ENCODE measurements around the gene TANC1. TPM values are rescaled to one million over a fixed set of nuclear protein-coding genes. Genes with fewer than 3 reads are reported as not detected.

TANC1 gene
- total RNA-seq, 1 donor from 2014 or later: 45.0 TPM

- Histone ChIP-seq H3K27me3 (ENCODE audit: insufficient read depth, low read length) (no peaks in the 10 kb centered on the region), H3K9me3 (ENCODE audit: insufficient read depth, low read depth, low read length) (no peaks in the 10 kb centered on the region), H2AFZ (ENCODE audit: low read depth, low read length) (no peak overlapping the region), H3K4me2 (ENCODE audit: low read length) (no peak overlapping the region), H3K9ac (ENCODE audit: low read length) (no peak overlapping the region), H3K27ac (ENCODE audit: low read depth, low read length) (no peak overlapping the region), H3K36me3 (ENCODE audit: insufficient read depth, low read length) (peaks cover 8% of the 10 kb centered on the region), H3K4me1 (ENCODE audit: insufficient read depth, low read length) (peaks cover 29% of the 10 kb centered on the region), H3K79me2 (ENCODE audit: insufficient read depth, low read length) (peaks cover 7% of the 10 kb centered on the region), H3K4me3 (ENCODE audit: insufficient read depth, low read depth, low read length) (no peak overlapping the region), H4K20me1 (ENCODE audit: insufficient read depth, low read length) (peaks cover 10% of the 10 kb centered on the region)
- DNase-seq (ENCODE audit: low read depth): no peak
- no peak for FAIRE-seq
- peaks cover 12% of the 10 kb centered on the region for H3K4me1 Mint-ChIP-seq (ENCODE audit: low read depth, unreplicated experiment)
- H3K36me3 Mint-ChIP-seq (ENCODE audit: low read depth, unreplicated experiment): peaks cover 54% of the 10 kb centered on the region
- no peak overlapping the region for H3K4me3 Mint-ChIP-seq (ENCODE audit: unreplicated experiment)
- H3K27me3 Mint-ChIP-seq (ENCODE audit: low read depth, unreplicated experiment): no peaks in the 10 kb centered on the region
- no peak overlapping the region for H3K27ac Mint-ChIP-seq (ENCODE audit: unreplicated experiment)
- H3K9me3 Mint-ChIP-seq (ENCODE audit: unreplicated experiment): no peaks in the 10 kb centered on the region
- TF ChIP-seq EZH2 (IDR thresholded peaks at IDR 0.05; ENCODE audit: insufficient read depth, low read length) (no peak), CTCF (IDR thresholded peaks at IDR 0.05; ENCODE audit: insufficient read depth, low read depth, low read length) (no peak)
Measured at GRCh38 chr2:159183346-159183745, 214.9 kb downstream of the TANC1 start.

- no peak overlapping the region for H3K27ac Mint-ChIP-seq (ENCODE audit: unreplicated experiment)
- DNase-seq (ENCODE audit: low read depth): peak; percentile 99
- Histone ChIP-seq H3K27me3 (ENCODE audit: insufficient read depth, low read length) (no peaks in the 10 kb centered on the region), H3K36me3 (ENCODE audit: insufficient read depth, low read length) (no peaks in the 10 kb centered on the region), H4K20me1 (ENCODE audit: insufficient read depth, low read length) (peaks cover 5% of the 10 kb centered on the region), H2AFZ (ENCODE audit: low read depth, low read length) (no peak overlapping the region), H3K9ac (ENCODE audit: low read length) (peak overlapping the region; percentile 63), H3K79me2 (ENCODE audit: insufficient read depth, low read length) (peaks cover 13% of the 10 kb centered on the region), H3K4me1 (ENCODE audit: insufficient read depth, low read length) (peaks cover 29% of the 10 kb centered on the region), H3K9me3 (ENCODE audit: insufficient read depth, low read depth, low read length) (no peaks in the 10 kb centered on the region), H3K4me3 (ENCODE audit: insufficient read depth, low read depth, low read length) (peak overlapping the region; percentile 12), H3K4me2 (ENCODE audit: low read length) (peak overlapping the region; percentile 71), H3K27ac (ENCODE audit: low read depth, low read length) (peak overlapping the region; percentile 81)
- H3K4me3 Mint-ChIP-seq (ENCODE audit: unreplicated experiment): no peak overlapping the region
- H3K27me3 Mint-ChIP-seq (ENCODE audit: low read depth, unreplicated experiment): no peaks in the 10 kb centered on the region
- no peak for FAIRE-seq
- H3K9me3 Mint-ChIP-seq (ENCODE audit: unreplicated experiment): no peaks in the 10 kb centered on the region
- peaks cover 47% of the 10 kb centered on the region for H3K36me3 Mint-ChIP-seq (ENCODE audit: low read depth, unreplicated experiment)
- peak; percentile 76 for TF ChIP-seq CTCF (IDR thresholded peaks at IDR 0.05; ENCODE audit: insufficient read depth, low read depth, low read length)
- no peak for TF ChIP-seq EZH2 (IDR thresholded peaks at IDR 0.05; ENCODE audit: insufficient read depth, low read length)
- peaks cover 12% of the 10 kb centered on the region for H3K4me1 Mint-ChIP-seq (ENCODE audit: low read depth, unreplicated experiment)
Measured at GRCh38 chr2:159185401-159186130, 217.1 kb downstream of the TANC1 start.

- H3K27ac Mint-ChIP-seq (ENCODE audit: unreplicated experiment): no peak overlapping the region
Measured at GRCh38 chr2:159186462-159186861, 218.0 kb downstream of the TANC1 start.

More at GRCh38 chr2:159186462-159186861, 218.0 kb downstream of the TANC1 start:
- Histone ChIP-seq H3K4me3 (ENCODE audit: insufficient read depth, low read depth, low read length) (peak overlapping the region; percentile 12), H4K20me1 (ENCODE audit: insufficient read depth, low read length) (peaks cover 12% of the 10 kb centered on the region), H3K79me2 (ENCODE audit: insufficient read depth, low read length) (peaks cover 20% of the 10 kb centered on the region), H2AFZ (ENCODE audit: low read depth, low read length) (no peak overlapping the region), H3K4me2 (ENCODE audit: low read length) (peak overlapping the region; percentile 71), H3K27ac (ENCODE audit: low read depth, low read length) (peak overlapping the region; percentile 81), H3K4me1 (ENCODE audit: insufficient read depth, low read length) (peaks cover 29% of the 10 kb centered on the region), H3K9me3 (ENCODE audit: insufficient read depth, low read depth, low read length) (no peaks in the 10 kb centered on the region), H3K36me3 (ENCODE audit: insufficient read depth, low read length) (peaks cover 2% of the 10 kb centered on the region), H3K9ac (ENCODE audit: low read length) (peak overlapping the region; percentile 63), H3K27me3 (ENCODE audit: insufficient read depth, low read length) (no peaks in the 10 kb centered on the region)
- FAIRE-seq (no peak), DNase-seq (ENCODE audit: low read depth) (no peak)
- H3K4me3 Mint-ChIP-seq (ENCODE audit: unreplicated experiment): no peak overlapping the region
- H3K36me3 Mint-ChIP-seq (ENCODE audit: low read depth, unreplicated experiment): peaks cover 55% of the 10 kb centered on the region
- H3K27me3 Mint-ChIP-seq (ENCODE audit: low read depth, unreplicated experiment): no peaks in the 10 kb centered on the region
- H3K9me3 Mint-ChIP-seq (ENCODE audit: unreplicated experiment): no peaks in the 10 kb centered on the region
- no peak for TF ChIP-seq EZH2 (IDR thresholded peaks at IDR 0.05; ENCODE audit: insufficient read depth, low read length)
- TF ChIP-seq CTCF (IDR thresholded peaks at IDR 0.05; ENCODE audit: insufficient read depth, low read depth, low read length): no peak
- peaks cover 12% of the 10 kb centered on the region for H3K4me1 Mint-ChIP-seq (ENCODE audit: low read depth, unreplicated experiment)

Data from astrocyte (in vitro differentiated cells and primary cell).